ENCODE results near the gene FTL. TPM values are rescaled to one million over a fixed set of nuclear protein-coding genes. Genes with fewer than 3 reads are reported as not detected.

The FTL gene
- total and polyA plus RNA-seq, 4 donors, result 2,528 to 16,395 (median 12,201) TPM

GRCh38 chr19:48992581-48993174 is 27.6 kb downstream of the FTL start:
- Histone ChIP-seq H3K9ac (ENCODE audit: low read depth in 1 of 2, low read length in 2 of 2) (peak overlapping the region; percentile 60 to 98), H3K36me3 (ENCODE audit: control insufficient read depth in 4 of 4, insufficient read depth in 3 of 4, low read depth in 1 of 4, low read length in 3 of 4) (peaks cover 2 to 8% (median 4%) of the 10 kb centered on the region in 4 donors), H3K27me3 (ENCODE audit: control insufficient read depth in 4 of 4, insufficient read depth in 4 of 4, low read length in 3 of 4) (no peaks in the 10 kb centered on the region), H3K4me3 (ENCODE audit: low read depth in 1 of 3, low read length in 3 of 3) (peak overlapping the region; percentile 58 to 96 (median 71)), H3K4me1 (ENCODE audit: control insufficient read depth in 4 of 4, insufficient read depth in 4 of 4, low read length in 3 of 4) (peaks cover 12 to 28% (median 17%) of the 10 kb centered on the region in 4 donors), H3K27ac (ENCODE audit: low read depth in 1 of 2, low read length in 2 of 2) (peak overlapping the region; percentile 89 to 99), H3K9me3 (ENCODE audit: control insufficient read depth in 4 of 4, low read length in 3 of 4) (no peaks in the 10 kb centered on the region)
- DNase-seq (ENCODE audit: low spot score), result no peak
- WGBS, result under 1% methylated on average over 20 of the region's 20 CpGs
- TF ChIP-seq FOXA2 (IDR thresholded peaks at IDR 0.05), result no peak
- TF ChIP-seq HNF4G (IDR thresholded peaks at IDR 0.05), result no peak
- TF ChIP-seq YY1 (IDR thresholded peaks at IDR 0.05), result no peak

GRCh38 chr19:48993175-48994034 is 28.3 kb downstream of the FTL start, which contains the start of the genes GYS1 and RUVBL2:
TSS of gene GYS1 (minus strand) at chr19:48993309. CDS start at chr19:48993112, 197 bp downstream.
TSS of gene RUVBL2 (plus strand) at chr19:48993887. CDS start at chr19:48993912, 25 bp downstream.
- Histone ChIP-seq H3K4me1 (ENCODE audit: control insufficient read depth in 4 of 4, insufficient read depth in 4 of 4, low read length in 3 of 4) (peaks cover 12 to 28% (median 17%) of the 10 kb centered on the region in 4 donors), H3K9me3 (ENCODE audit: control insufficient read depth in 4 of 4, low read length in 3 of 4) (no peaks in the 10 kb centered on the region), H3K27ac (ENCODE audit: low read depth in 1 of 2, low read length in 2 of 2) (peak within 1 kb of the TSS; percentile 89 to 99), H3K27me3 (ENCODE audit: control insufficient read depth in 4 of 4, insufficient read depth in 4 of 4, low read length in 3 of 4) (no peaks in the 10 kb centered on the region), H3K9ac (ENCODE audit: low read depth in 1 of 2, low read length in 2 of 2) (peak within 1 kb of the TSS; percentile 60 to 98), H3K4me3 (ENCODE audit: low read depth in 1 of 3, low read length in 3 of 3) (peak within 1 kb of the TSS; percentile 59 to 96 (median 80)), H3K36me3 (ENCODE audit: control insufficient read depth in 4 of 4, insufficient read depth in 3 of 4, low read depth in 1 of 4, low read length in 3 of 4) (peaks cover 0 to 4% (median under 1%) of the 10 kb centered on the region in 4 donors)
- TF ChIP-seq TAF1 (conservative IDR thresholded peaks at IDR 0.05) (peak; percentile 57), CTCF (IDR thresholded peaks at IDR 0.05; ENCODE audit: low read depth, low read length, missing input control) (peak; percentile 94), FOXA2 (IDR thresholded peaks at IDR 0.05) (peak; percentile 4), RAD21 (IDR thresholded peaks at IDR 0.05) (peak; percentile 44 to 65), NR2F2 (IDR thresholded peaks at IDR 0.05) (no peak), MAX (IDR thresholded peaks at IDR 0.05) (peak; percentile 79), HNF4G (IDR thresholded peaks at IDR 0.05) (peak; percentile 23), FOXA1 (IDR thresholded peaks at IDR 0.05) (no peak), ATF3 (IDR thresholded peaks at IDR 0.05) (no peak), SP1 (IDR thresholded peaks at IDR 0.05) (peak; percentile 96), EGR1 (IDR thresholded peaks at IDR 0.05; ENCODE audit: low read depth in 2 of 2) (peak; percentile 15 to 31), RXRA (IDR thresholded peaks at IDR 0.05) (peak in 1 of 2 donors; percentile 53), ZBTB33 (IDR thresholded peaks at IDR 0.05) (peak; percentile 85), REST (IDR thresholded peaks at IDR 0.05) (peak; percentile 41), YY1 (IDR thresholded peaks at IDR 0.05) (peak; percentile 93), HNF4A (conservative IDR thresholded peaks at IDR 0.05) (peak; percentile 30 to 45), GABPA (IDR thresholded peaks at IDR 0.05 in 1 of 2, conservative IDR thresholded peaks at IDR 0.05 in 1 of 2) (peak; percentile 92 to 95), JUND (IDR thresholded peaks at IDR 0.05) (peak in 1 of 2 donors; percentile 20)
- WGBS, result under 1% methylated on average over 56 of the region's 56 CpGs
- peak; percentile 99 for DNase-seq (ENCODE audit: low spot score)
